ENCODE measurements around the gene IRF2BPL. TPM values are rescaled to one million over a fixed set of nuclear protein-coding genes. Genes with fewer than 3 reads are reported as not detected.
A peak's percentile ranks its signal among the peaks of the same experiment; 100 is the strongest.

IRF2BPL gene
- total RNA-seq, 1 donor from 2014 or later, result 128 TPM

DNA sequence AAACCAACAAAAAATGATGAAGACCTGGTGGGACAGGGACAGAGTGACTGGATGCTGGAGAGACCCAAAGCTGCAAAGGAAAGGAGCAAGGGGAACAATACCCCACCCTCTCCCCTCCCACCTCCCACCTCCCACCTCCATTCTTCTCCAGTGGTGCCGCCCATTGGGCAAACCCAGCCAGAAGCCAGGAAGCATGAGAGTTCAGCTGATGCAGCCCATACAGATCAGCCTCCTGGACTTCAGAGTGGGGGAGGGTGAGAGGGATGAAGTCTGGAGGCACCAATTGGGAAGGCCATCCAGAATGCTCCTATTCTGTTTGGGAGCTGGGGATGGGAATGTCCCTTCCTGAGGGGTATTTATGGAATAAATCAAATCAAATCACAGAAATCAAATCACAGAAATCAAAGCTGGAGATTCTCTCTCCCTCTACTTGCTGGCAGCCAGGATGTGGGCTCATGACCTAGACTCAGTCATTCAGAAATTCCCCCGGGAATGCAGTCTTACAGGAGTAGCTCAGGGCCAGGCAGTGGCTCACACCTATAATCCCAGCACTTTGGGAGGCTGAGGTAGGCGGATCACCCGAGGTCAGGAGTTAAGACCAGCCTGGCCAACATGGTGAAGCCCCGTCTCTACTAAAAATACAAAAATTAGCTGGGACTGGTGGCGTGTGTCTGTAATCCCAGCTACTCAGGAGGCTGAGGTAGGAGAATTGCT lies 31.1 kb downstream of the IRF2BPL start:
- no peak overlapping the region for H3K4me3 Mint-ChIP-seq
- no peak for DNase-seq (ENCODE audit: low spot score in 2 of 2, unreplicated experiment in 2 of 2)
- no peaks in the 10 kb centered on the region for H3K36me3 Mint-ChIP-seq
- TF ChIP-seq, protein P1, sequence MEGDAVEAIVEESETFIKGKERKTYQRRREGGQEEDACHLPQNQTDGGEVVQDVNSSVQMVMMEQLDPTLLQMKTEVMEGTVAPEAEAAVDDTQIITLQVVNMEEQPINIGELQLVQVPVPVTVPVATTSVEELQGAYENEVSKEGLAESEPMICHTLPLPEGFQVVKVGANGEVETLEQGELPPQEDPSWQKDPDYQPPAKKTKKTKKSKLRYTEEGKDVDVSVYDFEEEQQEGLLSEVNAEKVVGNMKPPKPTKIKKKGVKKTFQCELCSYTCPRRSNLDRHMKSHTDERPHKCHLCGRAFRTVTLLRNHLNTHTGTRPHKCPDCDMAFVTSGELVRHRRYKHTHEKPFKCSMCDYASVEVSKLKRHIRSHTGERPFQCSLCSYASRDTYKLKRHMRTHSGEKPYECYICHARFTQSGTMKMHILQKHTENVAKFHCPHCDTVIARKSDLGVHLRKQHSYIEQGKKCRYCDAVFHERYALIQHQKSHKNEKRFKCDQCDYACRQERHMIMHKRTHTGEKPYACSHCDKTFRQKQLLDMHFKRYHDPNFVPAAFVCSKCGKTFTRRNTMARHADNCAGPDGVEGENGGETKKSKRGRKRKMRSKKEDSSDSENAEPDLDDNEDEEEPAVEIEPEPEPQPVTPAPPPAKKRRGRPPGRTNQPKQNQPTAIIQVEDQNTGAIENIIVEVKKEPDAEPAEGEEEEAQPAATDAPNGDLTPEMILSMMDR (IDR thresholded peaks at IDR 0.05; ENCODE audit: unreplicated experiment), result no peak
- H3K4me1 Mint-ChIP-seq, result peaks cover 57% of the 10 kb centered on the region
- no peaks in the 10 kb centered on the region for H3K9me3 Mint-ChIP-seq
- no peaks in the 10 kb centered on the region for H3K27me3 Mint-ChIP-seq (ENCODE audit: low read depth)
- H3K27ac Mint-ChIP-seq, result peak overlapping the region; percentile 21

DNA sequence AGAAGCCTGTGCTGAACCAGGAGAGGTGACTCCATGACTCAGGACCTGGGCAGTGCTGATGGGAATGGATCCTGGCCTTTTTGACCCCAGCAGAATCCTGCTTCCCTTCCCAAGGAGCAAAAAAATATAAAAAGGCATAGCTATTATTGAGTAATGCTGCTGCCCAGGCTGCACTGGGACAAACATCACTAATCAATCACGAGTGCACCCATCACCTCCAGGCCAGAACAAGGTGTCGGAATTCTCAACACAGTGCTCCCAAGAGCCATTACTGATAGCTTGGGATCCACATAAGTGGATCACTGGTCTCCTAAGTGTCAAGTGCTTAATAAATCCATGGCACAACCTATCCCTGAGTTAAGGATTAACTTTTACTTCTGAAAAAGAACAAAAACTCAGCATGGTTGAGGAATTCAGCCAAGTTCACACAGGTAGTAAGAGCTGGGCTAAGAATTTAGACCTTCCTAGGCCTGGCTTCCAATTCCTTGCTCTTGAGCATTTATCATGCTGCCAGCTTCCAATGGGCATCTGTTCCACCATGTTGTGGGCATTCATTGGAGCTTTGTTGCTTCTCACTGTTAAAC lies 31.9 kb downstream of the IRF2BPL start:
- peaks cover 55% of the 10 kb centered on the region for H3K4me1 Mint-ChIP-seq

DNA sequence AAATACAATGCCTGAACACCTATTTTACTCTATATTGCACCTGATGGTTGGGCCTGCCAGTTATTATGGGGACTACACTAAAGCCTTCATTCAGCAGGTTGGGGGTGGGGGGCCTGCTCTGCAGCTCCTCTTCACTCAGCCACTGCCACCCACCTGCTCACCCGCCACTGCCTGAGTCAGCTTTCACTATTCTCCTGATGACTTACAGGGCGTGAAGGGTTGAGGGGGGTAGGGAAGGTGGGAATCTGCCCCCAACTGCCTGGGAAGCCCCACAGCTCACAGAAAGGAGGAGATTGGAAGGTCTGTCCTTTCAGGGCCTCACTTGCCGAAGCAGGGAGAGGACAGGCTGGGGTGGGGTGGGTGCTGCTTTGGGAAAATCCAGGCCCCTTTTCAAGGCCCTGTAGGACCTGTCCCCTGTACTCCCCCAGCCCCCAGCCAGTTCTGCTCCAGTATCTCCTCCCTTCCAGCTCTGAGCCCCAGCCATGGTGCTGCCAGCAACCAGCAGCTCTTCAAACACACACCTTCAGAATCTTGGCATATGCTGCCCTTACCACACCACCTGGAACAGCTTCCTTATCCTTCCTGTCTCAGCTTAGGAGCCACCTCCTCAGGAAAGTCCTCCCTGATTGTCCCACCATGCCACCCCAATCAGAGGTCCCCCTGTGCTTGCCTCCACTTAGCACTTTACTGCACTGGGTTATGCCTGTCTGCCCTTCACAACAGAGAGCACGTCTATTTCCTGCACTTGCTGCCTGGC lies 33.1 kb downstream of the IRF2BPL start:
- H3K4me3 Mint-ChIP-seq, result no peak overlapping the region
- no peaks in the 10 kb centered on the region for H3K27me3 Mint-ChIP-seq (ENCODE audit: low read depth)
- peak overlapping the region; percentile 6 for H3K27ac Mint-ChIP-seq
- H3K4me1 Mint-ChIP-seq, result peaks cover 47% of the 10 kb centered on the region
- no peak for DNase-seq (ENCODE audit: low spot score in 2 of 2, unreplicated experiment in 2 of 2)
- H3K9me3 Mint-ChIP-seq, result no peaks in the 10 kb centered on the region
- TF ChIP-seq, protein P1 (IDR thresholded peaks at IDR 0.05; ENCODE audit: unreplicated experiment), result no peak
- no peaks in the 10 kb centered on the region for H3K36me3 Mint-ChIP-seq

More for the DNA sequence above, 31.9 kb downstream of the IRF2BPL start:
- no peak for DNase-seq (ENCODE audit: low spot score in 2 of 2, unreplicated experiment in 2 of 2)
- Mint-ChIP-seq H3K36me3 (no peaks in the 10 kb centered on the region), H3K27ac (no peak overlapping the region), H3K27me3 (ENCODE audit: low read depth) (no peaks in the 10 kb centered on the region), H3K4me3 (no peak overlapping the region), H3K9me3 (no peaks in the 10 kb centered on the region)
- TF ChIP-seq, protein P1 (IDR thresholded peaks at IDR 0.05; ENCODE audit: unreplicated experiment), result no peak

DNA sequence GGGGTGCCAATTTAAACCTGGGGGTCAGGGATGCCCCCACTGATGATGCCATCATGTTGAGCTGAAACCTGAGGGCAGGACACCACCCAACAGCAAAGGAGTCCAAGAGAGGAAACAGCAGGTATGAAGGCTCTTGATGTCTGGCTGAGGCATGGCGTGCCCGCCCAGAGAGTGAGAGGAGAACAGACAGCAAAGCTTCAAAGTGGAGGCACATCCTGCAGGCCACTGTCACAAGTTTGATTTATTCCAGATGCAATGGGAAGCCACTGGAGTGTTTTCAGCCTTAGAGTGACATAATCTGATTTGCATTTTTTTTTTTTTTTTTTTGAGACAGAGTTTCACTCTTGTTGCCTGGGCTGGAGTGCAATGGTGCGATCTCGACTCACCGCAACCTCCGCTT lies 34.8 kb downstream of the IRF2BPL start:
- TF ChIP-seq, protein P1 (IDR thresholded peaks at IDR 0.05; ENCODE audit: unreplicated experiment), result no peak
- Mint-ChIP-seq H3K27me3 (ENCODE audit: low read depth) (no peaks in the 10 kb centered on the region), H3K9me3 (no peaks in the 10 kb centered on the region), H3K4me1 (peaks cover 37% of the 10 kb centered on the region), H3K36me3 (no peaks in the 10 kb centered on the region), H3K27ac (no peak overlapping the region), H3K4me3 (no peak overlapping the region)
- DNase-seq (ENCODE audit: low spot score in 2 of 2, unreplicated experiment in 2 of 2), result no peak

DNA sequence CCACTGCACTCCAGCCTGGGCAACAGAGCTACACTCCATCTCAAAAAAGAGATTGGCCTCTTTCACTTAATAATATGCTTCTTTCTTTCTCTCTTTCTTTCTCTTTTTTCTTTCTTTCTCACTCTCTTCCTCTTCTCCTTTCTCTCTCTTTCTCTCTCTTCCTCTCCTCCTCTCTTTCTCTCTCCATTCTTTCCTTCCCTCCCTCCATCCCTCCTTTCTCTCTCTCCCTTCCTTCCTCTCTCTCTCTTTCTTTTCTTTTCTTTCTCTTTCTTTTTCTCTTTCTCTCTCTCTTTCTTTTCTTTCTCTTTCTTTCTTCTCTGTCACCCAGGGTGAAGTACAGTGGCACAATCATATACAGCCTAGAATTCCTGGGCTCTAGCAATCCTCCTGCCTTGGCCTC lies 38.4 kb downstream of the IRF2BPL start:
- H3K4me3 Mint-ChIP-seq, result no peak overlapping the region
- H3K9me3 Mint-ChIP-seq, result no peaks in the 10 kb centered on the region
- no peaks in the 10 kb centered on the region for H3K36me3 Mint-ChIP-seq
- peaks cover 33% of the 10 kb centered on the region for H3K4me1 Mint-ChIP-seq
- H3K27me3 Mint-ChIP-seq (ENCODE audit: low read depth), result no peaks in the 10 kb centered on the region
- DNase-seq (ENCODE audit: low spot score in 2 of 2, unreplicated experiment in 2 of 2), result no peak
- TF ChIP-seq, protein P1 (IDR thresholded peaks at IDR 0.05; ENCODE audit: unreplicated experiment), result no peak
- H3K27ac Mint-ChIP-seq, result no peak overlapping the region
